Cardiac muscle cell (in vitro differentiated cells and primary cell): Measurements from ENCODE around the gene ZNF462. TPM values are rescaled to one million over a fixed set of nuclear protein-coding genes. Genes with fewer than 3 reads are reported as not detected.

ENCODE experiments used
- DNase-seq, 2 donors: peaks; one replicate each; pipeline versions ENCODE4 v3.0.0 to v3.0.0-alpha.2; 2010 to 2017; ENCODE audit warnings: low read depth in 1 of 2, low spot score in 1 of 2
- H3K27ac ChIP-seq: fragments of 200-600 bp; sonication (generic); 2 replicates; pipeline ENCODE4 v1.5.1; 2016
- H3K27me3 ChIP-seq: fragments of 200-600 bp; sonication (generic); 2 replicates; pipeline ENCODE4 v1.6.0; 2016; ENCODE audit warnings: control low read depth
- H3K36me3 ChIP-seq: fragments of 200-600 bp; sonication (generic); 2 replicates; pipeline ENCODE4 v1.5.1; 2016; ENCODE audit warnings: control low read depth
- H3K4me1 ChIP-seq: fragments of 200-600 bp; sonication (generic); 2 replicates; pipeline ENCODE4 v1.8.1; 2017; ENCODE audit warnings: low read depth, mild to moderate bottlenecking, mixed run types
- H3K4me3 ChIP-seq: fragments of 200-600 bp; sonication (generic); 2 replicates; pipeline ENCODE4 v1.5.1; 2016; ENCODE audit warnings: mild to moderate bottlenecking
- H3K9me3 ChIP-seq: fragments of 200-600 bp; sonication (generic); 2 replicates; pipeline ENCODE4 v1.5.1; 2017; ENCODE audit warnings: low read depth, mild to moderate bottlenecking, control low read depth
- CTCF ChIP-seq: IDR thresholded peaks from 2 replicates; pipeline ENCODE4 v1.5.1; 2012; ENCODE audit warnings: low read depth, mild to moderate bottlenecking, low read length
- polyA plus RNA-seq: library from polyadenylated mRNA; unstranded; fragments of >200 nt; fragmentation: Nextera tagmentation; extraction: Ambion mirVana; gene quantifications from 2 replicates; pipeline ENCODE4 v1.2.1, GENCODE V29; 2016
- total RNA-seq: library from RNA; depleted of rRNA; stranded (reverse); fragments of >200 nt; gene quantifications from 2 replicates; pipeline ENCODE4 v1.2.3, GENCODE V29; 2016

Gene ZNF462
- total and polyA plus RNA-seq, 2 experiments from 2014 or later: 12.7 to 36.8 TPM

- TF ChIP-seq CTCF: no peak
- H3K9me3 ChIP-seq: no peaks in the 10 kb centered on the region
- no peak overlapping the region for H3K4me3 ChIP-seq
- H3K4me1 ChIP-seq: peaks cover 7% of the 10 kb centered on the region
- H3K36me3 ChIP-seq: no peaks in the 10 kb centered on the region
- H3K27me3 ChIP-seq: no peaks in the 10 kb centered on the region
- no peak overlapping the region for H3K27ac ChIP-seq
- DNase-seq: no peak
Measured at GRCh38 chr9:107044872-107045271, 181.9 kb downstream of the ZNF462 start.

GRCh38 chr9:107046692-107047091 lies 183.7 kb downstream of the ZNF462 start:
- no peaks in the 10 kb centered on the region for H3K36me3 ChIP-seq
- peaks cover 7% of the 10 kb centered on the region for H3K4me1 ChIP-seq
- H3K4me3 ChIP-seq: no peak overlapping the region
- no peak for TF ChIP-seq CTCF
- no peak overlapping the region for H3K27ac ChIP-seq
- H3K27me3 ChIP-seq: no peaks in the 10 kb centered on the region
- DNase-seq: no peak
- H3K9me3 ChIP-seq: no peaks in the 10 kb centered on the region

- Histone ChIP-seq H3K9me3 (no peaks in the 10 kb centered on the region), H3K36me3 (no peaks in the 10 kb centered on the region), H3K27ac (no peak overlapping the region), H3K4me3 (no peak overlapping the region), H3K4me1 (peaks cover under 1% of the 10 kb centered on the region), H3K27me3 (no peaks in the 10 kb centered on the region)
- TF ChIP-seq CTCF: no peak
- DNase-seq: no peak
Measured at GRCh38 chr9:107049046-107049802, 186.3 kb downstream of the ZNF462 start.

DNA sequence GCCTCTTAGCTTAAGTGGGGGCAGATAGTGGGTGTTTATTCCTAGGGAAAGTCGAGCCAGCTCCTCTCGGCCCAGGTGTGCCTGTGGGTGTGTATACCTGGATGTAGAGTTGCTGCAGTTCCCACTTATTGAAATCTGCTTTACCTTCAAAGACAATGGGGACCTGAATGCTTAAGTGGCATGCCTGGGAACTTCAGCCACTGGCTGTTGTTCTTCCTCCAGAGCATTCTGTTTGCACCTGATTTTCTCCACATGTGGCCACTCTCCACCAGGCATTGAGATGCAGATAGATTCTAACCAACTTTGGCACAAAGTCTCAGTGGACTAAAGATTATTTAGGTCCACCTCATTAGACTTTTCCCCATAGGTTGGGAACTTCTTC lies 186.8 kb downstream of the ZNF462 start:
- no peak overlapping the region for H3K4me3 ChIP-seq
- no peak overlapping the region for H3K27ac ChIP-seq
- no peak for DNase-seq
- H3K36me3 ChIP-seq: no peaks in the 10 kb centered on the region
- TF ChIP-seq CTCF: no peak
- H3K4me1 ChIP-seq: no peaks in the 10 kb centered on the region
- H3K27me3 ChIP-seq: no peaks in the 10 kb centered on the region
- no peaks in the 10 kb centered on the region for H3K9me3 ChIP-seq

DNA sequence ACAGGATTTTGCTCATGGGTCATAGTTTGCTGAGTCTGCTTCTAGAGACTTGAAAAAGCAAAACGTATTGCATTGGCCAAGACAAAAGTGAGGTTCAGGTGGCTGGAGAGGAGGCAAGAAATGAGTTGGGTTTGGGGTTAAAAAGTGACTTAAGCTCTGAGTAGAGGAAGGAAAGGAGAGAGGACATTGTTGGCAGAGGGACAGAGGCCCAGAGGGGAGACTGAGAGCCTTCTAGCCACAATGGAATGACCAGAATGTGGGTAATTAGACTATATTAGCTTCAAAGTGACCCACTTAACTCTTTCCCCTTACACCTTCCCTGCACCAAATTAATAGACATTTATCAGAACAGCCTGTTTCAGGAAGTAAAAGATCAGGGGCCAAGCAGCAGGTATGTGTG lies 188.4 kb downstream of the ZNF462 start:
- Histone ChIP-seq H3K9me3 (no peaks in the 10 kb centered on the region), H3K36me3 (no peaks in the 10 kb centered on the region), H3K4me1 (no peaks in the 10 kb centered on the region), H3K4me3 (no peak overlapping the region), H3K27me3 (no peaks in the 10 kb centered on the region), H3K27ac (no peak overlapping the region)
- no peak for TF ChIP-seq CTCF
- DNase-seq: no peak
